Measurements from ENCODE around the gene SH3BP5L. TPM values are rescaled to one million over a fixed set of nuclear protein-coding genes. Genes with fewer than 3 reads are reported as not detected.
A peak's percentile ranks its signal among the peaks of the same experiment; 100 is the strongest.

Gene SH3BP5L
- total RNA-seq, 1 donor from 2014 or later = 30.8 TPM

DNA sequence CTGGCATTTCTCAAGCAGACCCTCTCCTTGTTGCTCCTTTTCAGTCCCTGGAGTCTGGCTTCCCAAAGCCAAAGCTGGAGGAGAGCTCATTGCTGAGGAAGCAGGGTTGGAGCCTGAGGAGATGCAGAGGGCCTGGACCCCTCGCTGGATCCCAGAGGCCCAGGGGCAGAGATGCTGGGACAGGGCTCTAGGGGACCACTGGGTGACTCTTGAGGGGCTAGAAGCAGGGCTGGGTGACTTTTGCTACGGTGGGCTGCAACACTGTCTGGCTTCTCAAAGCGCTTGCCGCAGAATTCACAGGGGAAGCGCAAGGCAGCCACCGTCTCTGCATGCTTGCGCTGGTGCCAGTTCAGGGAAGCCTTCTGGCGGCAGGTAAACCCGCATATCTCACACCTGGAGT, 24.4 kb upstream of the SH3BP5L start:
- Mint-ChIP-seq H3K4me3 (ENCODE audit: unreplicated experiment) (no peak overlapping the region), H3K27ac (ENCODE audit: unreplicated experiment) (no peak overlapping the region), H3K27me3 (ENCODE audit: low read depth) (no peaks in the 10 kb centered on the region), H3K9me3 (ENCODE audit: low read depth) (no peaks in the 10 kb centered on the region), H3K36me3 (ENCODE audit: low read depth) (peaks cover 15% of the 10 kb centered on the region), H3K4me1 (ENCODE audit: low read depth) (no peaks in the 10 kb centered on the region)
- TF ChIP-seq, protein P1, sequence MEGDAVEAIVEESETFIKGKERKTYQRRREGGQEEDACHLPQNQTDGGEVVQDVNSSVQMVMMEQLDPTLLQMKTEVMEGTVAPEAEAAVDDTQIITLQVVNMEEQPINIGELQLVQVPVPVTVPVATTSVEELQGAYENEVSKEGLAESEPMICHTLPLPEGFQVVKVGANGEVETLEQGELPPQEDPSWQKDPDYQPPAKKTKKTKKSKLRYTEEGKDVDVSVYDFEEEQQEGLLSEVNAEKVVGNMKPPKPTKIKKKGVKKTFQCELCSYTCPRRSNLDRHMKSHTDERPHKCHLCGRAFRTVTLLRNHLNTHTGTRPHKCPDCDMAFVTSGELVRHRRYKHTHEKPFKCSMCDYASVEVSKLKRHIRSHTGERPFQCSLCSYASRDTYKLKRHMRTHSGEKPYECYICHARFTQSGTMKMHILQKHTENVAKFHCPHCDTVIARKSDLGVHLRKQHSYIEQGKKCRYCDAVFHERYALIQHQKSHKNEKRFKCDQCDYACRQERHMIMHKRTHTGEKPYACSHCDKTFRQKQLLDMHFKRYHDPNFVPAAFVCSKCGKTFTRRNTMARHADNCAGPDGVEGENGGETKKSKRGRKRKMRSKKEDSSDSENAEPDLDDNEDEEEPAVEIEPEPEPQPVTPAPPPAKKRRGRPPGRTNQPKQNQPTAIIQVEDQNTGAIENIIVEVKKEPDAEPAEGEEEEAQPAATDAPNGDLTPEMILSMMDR (IDR thresholded peaks at IDR 0.05) = no peak
- no peak for DNase-seq (ENCODE audit: low spot score)

DNA sequence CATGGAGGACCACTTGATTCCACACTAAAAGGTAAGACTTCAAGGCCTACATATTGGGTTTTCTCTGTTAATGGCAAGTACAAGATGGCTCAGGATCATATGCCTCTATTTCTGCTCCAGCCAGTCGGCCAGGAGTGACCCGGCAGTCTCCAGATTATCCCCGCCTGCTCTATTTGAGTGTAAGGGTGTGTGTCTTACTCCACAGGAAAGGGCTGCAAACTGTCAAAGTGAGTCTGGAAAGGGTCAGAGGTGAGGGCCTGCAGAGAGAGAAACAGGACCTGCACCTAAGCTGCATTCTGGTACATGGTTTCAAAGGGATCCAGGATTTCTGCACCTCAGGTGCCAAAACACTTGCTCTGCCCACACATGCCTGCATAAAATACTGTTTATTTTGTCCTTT, 23.9 kb upstream of the SH3BP5L start:
- H3K4me3 Mint-ChIP-seq (ENCODE audit: unreplicated experiment) = no peak overlapping the region

DNA sequence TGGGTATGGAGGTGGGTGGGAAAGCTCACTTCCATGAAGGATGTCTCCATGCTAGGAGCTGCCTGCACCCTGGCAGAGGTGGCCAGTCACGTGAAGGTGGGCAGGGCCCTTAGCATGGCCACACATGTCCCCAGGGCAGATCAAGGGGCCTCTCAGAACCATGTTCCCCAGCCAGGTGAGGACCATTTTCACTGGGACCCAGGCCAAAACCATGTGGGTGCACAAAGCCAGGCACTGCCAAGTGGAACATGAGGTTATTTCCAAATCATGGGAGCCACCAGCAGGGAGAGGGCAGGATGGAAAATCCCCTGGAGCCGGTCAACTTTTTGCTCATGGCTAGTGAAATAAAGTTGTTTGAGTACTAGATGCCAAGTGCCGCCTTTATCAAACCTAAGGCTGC, 23.4 kb upstream of the SH3BP5L start:
- H3K4me3 Mint-ChIP-seq (ENCODE audit: unreplicated experiment) = no peak overlapping the region
- no peaks in the 10 kb centered on the region for H3K9me3 Mint-ChIP-seq (ENCODE audit: low read depth)
- H3K27ac Mint-ChIP-seq (ENCODE audit: unreplicated experiment) = no peak overlapping the region
- peaks cover 15% of the 10 kb centered on the region for H3K36me3 Mint-ChIP-seq (ENCODE audit: low read depth)
- no peak for DNase-seq (ENCODE audit: low spot score)
- no peaks in the 10 kb centered on the region for H3K27me3 Mint-ChIP-seq (ENCODE audit: low read depth)
- no peaks in the 10 kb centered on the region for H3K4me1 Mint-ChIP-seq (ENCODE audit: low read depth)
- TF ChIP-seq, protein P1 (IDR thresholded peaks at IDR 0.05) = no peak

More for the DNA sequence above, 23.9 kb upstream of the SH3BP5L start:
- Mint-ChIP-seq H3K36me3 (ENCODE audit: low read depth) (peaks cover 13% of the 10 kb centered on the region), H3K9me3 (ENCODE audit: low read depth) (no peaks in the 10 kb centered on the region), H3K27me3 (ENCODE audit: low read depth) (no peaks in the 10 kb centered on the region), H3K4me1 (ENCODE audit: low read depth) (no peaks in the 10 kb centered on the region), H3K27ac (ENCODE audit: unreplicated experiment) (no peak overlapping the region)
- TF ChIP-seq, protein P1 (IDR thresholded peaks at IDR 0.05) = no peak
- no peak for DNase-seq (ENCODE audit: low spot score)

DNA sequence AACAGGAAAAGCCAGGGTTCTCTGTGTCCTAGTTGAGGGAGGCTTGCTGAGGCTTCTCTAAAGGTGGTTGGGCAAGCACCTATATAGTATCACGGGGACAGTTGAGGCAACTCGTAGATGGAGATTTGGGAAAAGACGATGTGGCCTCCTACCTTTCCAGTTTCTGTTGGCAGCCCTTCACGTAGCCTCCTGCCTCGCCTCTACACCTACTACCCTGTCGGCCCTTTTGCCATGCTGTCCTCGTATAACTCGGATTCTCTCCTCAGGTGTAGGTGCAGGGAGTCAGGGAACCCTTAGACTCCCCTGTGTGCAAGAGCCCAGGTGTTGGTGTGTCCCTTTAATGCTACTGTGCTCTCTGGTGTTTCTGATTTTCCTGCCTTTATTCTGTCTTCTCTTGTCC, 22.9 kb upstream of the SH3BP5L start:
- no peak for DNase-seq (ENCODE audit: low spot score)
- TF ChIP-seq, protein P1 (IDR thresholded peaks at IDR 0.05) = no peak
- peaks cover 13% of the 10 kb centered on the region for H3K36me3 Mint-ChIP-seq (ENCODE audit: low read depth)
- H3K27me3 Mint-ChIP-seq (ENCODE audit: low read depth) = no peaks in the 10 kb centered on the region
- H3K27ac Mint-ChIP-seq (ENCODE audit: unreplicated experiment) = peak overlapping the region; percentile 18
- no peak overlapping the region for H3K4me3 Mint-ChIP-seq (ENCODE audit: unreplicated experiment)
- H3K9me3 Mint-ChIP-seq (ENCODE audit: low read depth) = no peaks in the 10 kb centered on the region
- no peaks in the 10 kb centered on the region for H3K4me1 Mint-ChIP-seq (ENCODE audit: low read depth)

DNA sequence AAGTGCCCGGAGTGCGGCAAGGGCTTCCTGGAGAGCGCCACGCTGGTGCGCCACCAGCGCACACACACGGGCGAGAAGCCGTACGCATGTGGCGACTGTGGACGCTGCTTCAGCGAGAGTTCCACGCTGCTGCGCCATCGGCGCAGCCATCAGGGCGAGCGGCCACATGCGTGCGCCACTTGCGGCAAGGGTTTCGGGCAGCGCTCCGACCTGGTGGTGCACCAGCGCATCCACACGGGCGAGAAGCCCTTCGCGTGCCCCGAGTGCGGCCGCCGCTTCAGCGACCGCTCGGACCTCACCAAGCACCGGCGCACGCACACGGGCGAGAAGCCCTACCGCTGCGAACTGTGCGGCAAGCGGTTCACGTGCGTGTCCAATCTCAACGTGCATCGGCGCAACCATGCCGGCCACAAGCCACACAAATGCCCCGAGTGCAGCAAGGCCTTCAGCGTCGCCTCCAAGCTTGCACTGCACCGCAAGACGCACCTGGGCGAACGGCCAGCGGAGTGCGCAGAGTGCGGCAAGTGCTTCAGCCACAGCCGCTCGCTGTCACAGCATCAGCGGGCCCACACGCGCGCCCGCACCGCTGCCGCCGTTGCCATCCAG, 22.3 kb upstream of the SH3BP5L start:
- Mint-ChIP-seq H3K36me3 (ENCODE audit: low read depth) (peaks cover 13% of the 10 kb centered on the region), H3K27ac (ENCODE audit: unreplicated experiment) (no peak overlapping the region), H3K9me3 (ENCODE audit: low read depth) (no peaks in the 10 kb centered on the region), H3K4me1 (ENCODE audit: low read depth) (no peaks in the 10 kb centered on the region), H3K27me3 (ENCODE audit: low read depth) (no peaks in the 10 kb centered on the region), H3K4me3 (ENCODE audit: unreplicated experiment) (no peak overlapping the region)
- DNase-seq (ENCODE audit: low spot score) = no peak
- TF ChIP-seq, protein P1 (IDR thresholded peaks at IDR 0.05) = no peak
